B cell (primary cell): ENCODE results near the gene CEP350. TPM values are rescaled to one million over a fixed set of nuclear protein-coding genes. Genes with fewer than 3 reads are reported as not detected.

Source experiments
- ATAC-seq: fragments of 200-7000 bp; cut with Tn5 transposase; one replicate; pipeline ENCODE4 v1.10.0; 2021; ENCODE audit warnings: low read depth, mild to moderate bottlenecking, moderate number of reproducible peaks, moderate library complexity
- CTCF ChIA-PET: fragments of 350-600 bp; sonication (Branson Sonifier 250); formaldehyde crosslinking; loops from one replicate; lab custom pipeline; 2021; ENCODE audit warnings: antibody characterized with exemption, inconsistent platforms; lab: Charles Lee
- POLR2A ChIA-PET: fragments of 350-600 bp; sonication (Branson Sonifier 250); formaldehyde crosslinking; loops from one replicate; lab custom pipeline; 2021; ENCODE audit warnings: antibody characterized with exemption; lab: Charles Lee
- DNase-seq: peaks from one replicate; pipeline ENCODE4 v3.0.0; 2013
- H2AFZ ChIP-seq: 2 replicates; pipeline ENCODE4 v1.6.1; 2012; ENCODE audit warnings: mild to moderate bottlenecking, low read depth, low read length; ENCODE audit not compliant: insufficient read depth, poor library complexity, severe bottlenecking
- H3K27ac ChIP-seq, 2 donors: 1 replicate in 1 of 2; 2 replicates in 1 of 2; pipeline ENCODE4 v1.5.1; 2012 to 2013; ENCODE audit warnings: low read length in 2 of 2, mild to moderate bottlenecking in 2 of 2, moderate library complexity in 1 of 2
- H3K27me3 ChIP-seq, 4 experiments: fragments of 200-600 bp in 1 of 4; sonication (generic) in 1 of 4; replicated peaks in 1 of 4; 1 replicate in 2 of 4; 2 replicates in 2 of 4; pipeline versions ENCODE4 v1.6.1 to v1.7.0; 2013 to 2016; ENCODE audit warnings: low read length in 3 of 4, mild to moderate bottlenecking in 2 of 4, mixed read lengths in 1 of 4, moderate library complexity in 1 of 4; ENCODE audit not compliant: insufficient read depth in 4 of 4, control insufficient read depth in 3 of 4; ENCODE audit errors: control extremely low read depth in 1 of 4
- H3K36me3 ChIP-seq, 2 experiments: replicated peaks in 1 of 2; 1 replicate in 1 of 2; 2 replicates in 1 of 2; pipeline versions ENCODE4 v1.6.1 to v1.7.1; 2013; ENCODE audit warnings: low read length in 1 of 2; ENCODE audit not compliant: insufficient read depth in 2 of 2, control insufficient read depth in 1 of 2; ENCODE audit errors: control extremely low read depth in 1 of 2, extremely low read depth in 1 of 2
- H3K4me1 ChIP-seq, 2 donors: fragments of 200-600 bp in 1 of 2; sonication (generic) in 1 of 2; 1 replicate in 1 of 2; 2 replicates in 1 of 2; pipeline versions ENCODE4 v1.5.1 to v1.6.1; 2013 to 2017; ENCODE audit warnings: low read length in 2 of 2; ENCODE audit not compliant: control insufficient read depth in 2 of 2, insufficient read depth in 2 of 2
- H3K4me2 ChIP-seq: replicated peaks from 2 replicates; pipeline ENCODE3; 2012; ENCODE audit warnings: mild to moderate bottlenecking, low read depth, low read length; ENCODE audit not compliant: poor library complexity, severe bottlenecking
- H3K4me3 ChIP-seq, 5 experiments: fragments of 200-600 bp in 1 of 5; sonication (generic) in 1 of 5; 1 replicate in 3 of 5; 2 replicates in 2 of 5; pipeline versions ENCODE4 v1.5.1 to v1.7.0; 2011 to 2016; ENCODE audit warnings: low read length in 4 of 5, mild to moderate bottlenecking in 4 of 5, low read depth in 2 of 5, control low read depth in 1 of 5, moderate library complexity in 1 of 5; ENCODE audit not compliant: insufficient read depth in 1 of 5; ENCODE audit errors: control extremely low read depth in 1 of 5, extremely low read depth in 1 of 5
- H3K79me2 ChIP-seq: fragments of 200-600 bp; sonication (generic); one replicate; pipeline ENCODE4 v1.6.0; 2016; ENCODE audit warnings: low read length; ENCODE audit not compliant: control insufficient read depth, insufficient read depth
- H3K9ac ChIP-seq: fragments of 200-600 bp; sonication (generic); 2 replicates; pipeline ENCODE4 v1.6.1; 2017; ENCODE audit warnings: mild to moderate bottlenecking, low read length, moderate library complexity
- H3K9me3 ChIP-seq, 3 donors: one replicate each; pipeline versions ENCODE4 v1.6.1 to v1.7.1; 2013; ENCODE audit warnings: low read length in 2 of 3; ENCODE audit not compliant: control insufficient read depth in 2 of 3, insufficient read depth in 1 of 3; ENCODE audit errors: control extremely low read depth in 1 of 3
- H4K20me1 ChIP-seq: 2 replicates; pipeline ENCODE4 v1.6.0; 2012; ENCODE audit warnings: mild to moderate bottlenecking, low read length; ENCODE audit not compliant: insufficient read depth, control insufficient read depth, poor library complexity, severe bottlenecking
- H3K27ac Mint-ChIP-seq: one replicate; pipeline ENCODE4 v1.8.0; 2021; ENCODE audit warnings: mixed read lengths
- H3K27me3 Mint-ChIP-seq: one replicate; pipeline ENCODE4 v1.8.0; 2021; ENCODE audit warnings: mixed read lengths
- H3K4me1 Mint-ChIP-seq: one replicate; pipeline ENCODE4 v1.8.0; 2021; ENCODE audit warnings: mixed read lengths
- H3K4me3 Mint-ChIP-seq: one replicate; pipeline ENCODE4 v1.8.0; 2021; ENCODE audit warnings: mixed read lengths
- H3K9me3 Mint-ChIP-seq: one replicate; pipeline ENCODE4 v1.8.0; 2022; ENCODE audit warnings: mixed read lengths; ENCODE audit not compliant: insufficient read depth
- EZH2 ChIP-seq: IDR thresholded peaks from 2 replicates; pipeline ENCODE4 v1.6.1; 2012; ENCODE audit warnings: borderline replicate concordance, low read depth, mild to moderate bottlenecking, moderate library complexity, low read length; ENCODE audit not compliant: insufficient read depth, poor library complexity, severe bottlenecking
- WGBS: methylation state at CpG from one replicate; pipeline ENCODE4 v1.1.5; 2013; ENCODE audit warnings: missing lambda C conversion rate; ENCODE audit not compliant: insufficient coverage; 5-methylcytosine and 5-hydroxymethylcytosine counted together
- intact Hi-C: fragments of 100-400 bp; cut with micrococcal nuclease; formaldehyde crosslinking; loops from one replicate; pipeline ENCODE4 v1.10.0; 2022
- polyA plus RNA-seq: library from polyadenylated mRNA; depleted of rRNA; stranded (reverse); fragments of >200 nt; gene quantifications from 2 replicates; pipeline ENCODE4 v1.2.3, GENCODE V29; 2012
- total RNA-seq, 2 donors: library from RNA; stranded (reverse); fragments of 120-200 nt in 1 of 2; gene quantifications; 1 replicate in 1 of 2; 2 replicates in 1 of 2; pipeline versions ENCODE4 v1.2.3 to v1.2.4, GENCODE V29; 2013 to 2022
- TF ChIP-seq, protein P1 (sequence below): fragments of 200-600 bp; IDR thresholded peaks from one replicate; pipeline ENCODE4 v1.8.0; 2022; ENCODE audit warnings: antibody characterized with exemption, mild to moderate bottlenecking

Gene CEP350
- total and polyA plus RNA-seq, 2 donors (not counting 1 experiment from before 2014, with no cell fraction given) = 7.4 to 92.3 TPM

DNA sequence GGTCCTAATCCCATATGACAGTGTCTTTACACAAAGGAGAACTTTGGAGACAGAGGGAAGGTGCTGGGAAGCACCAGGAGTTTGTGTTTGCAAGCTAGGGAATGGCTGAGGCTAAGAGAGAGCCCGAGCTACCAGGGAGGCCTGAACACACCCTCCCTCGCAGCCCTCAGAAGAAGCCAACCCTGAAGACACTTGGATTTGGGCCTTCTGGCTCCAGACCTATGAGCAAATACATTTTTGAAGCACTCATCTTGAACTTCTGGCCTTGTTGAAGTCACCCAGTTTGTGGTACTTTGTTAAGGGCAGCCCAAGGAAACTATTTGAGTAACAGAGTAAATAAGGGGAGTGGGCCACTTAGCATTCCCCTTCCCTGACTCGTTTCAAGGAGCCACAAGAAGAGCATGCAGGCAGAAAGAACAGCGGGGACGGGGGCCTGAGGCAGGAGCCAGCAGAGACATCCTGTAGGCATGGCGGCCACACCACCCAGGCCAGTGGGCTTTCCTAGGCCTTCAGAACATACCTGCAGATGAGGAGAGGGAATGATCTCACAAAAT lies 186.8 kb downstream of the CEP350 start:
- TF ChIP-seq, protein P1, sequence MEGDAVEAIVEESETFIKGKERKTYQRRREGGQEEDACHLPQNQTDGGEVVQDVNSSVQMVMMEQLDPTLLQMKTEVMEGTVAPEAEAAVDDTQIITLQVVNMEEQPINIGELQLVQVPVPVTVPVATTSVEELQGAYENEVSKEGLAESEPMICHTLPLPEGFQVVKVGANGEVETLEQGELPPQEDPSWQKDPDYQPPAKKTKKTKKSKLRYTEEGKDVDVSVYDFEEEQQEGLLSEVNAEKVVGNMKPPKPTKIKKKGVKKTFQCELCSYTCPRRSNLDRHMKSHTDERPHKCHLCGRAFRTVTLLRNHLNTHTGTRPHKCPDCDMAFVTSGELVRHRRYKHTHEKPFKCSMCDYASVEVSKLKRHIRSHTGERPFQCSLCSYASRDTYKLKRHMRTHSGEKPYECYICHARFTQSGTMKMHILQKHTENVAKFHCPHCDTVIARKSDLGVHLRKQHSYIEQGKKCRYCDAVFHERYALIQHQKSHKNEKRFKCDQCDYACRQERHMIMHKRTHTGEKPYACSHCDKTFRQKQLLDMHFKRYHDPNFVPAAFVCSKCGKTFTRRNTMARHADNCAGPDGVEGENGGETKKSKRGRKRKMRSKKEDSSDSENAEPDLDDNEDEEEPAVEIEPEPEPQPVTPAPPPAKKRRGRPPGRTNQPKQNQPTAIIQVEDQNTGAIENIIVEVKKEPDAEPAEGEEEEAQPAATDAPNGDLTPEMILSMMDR = no peak
- TF ChIP-seq EZH2 = no peak
- H4K20me1 ChIP-seq = no peaks in the 10 kb centered on the region
- POLR2A ChIA-PET = no interaction called here
- WGBS = 88% methylated on average over 5 of the region's 6 CpGs
- CTCF ChIA-PET = interaction anchor here (1.1 kb wide), 1 partner anchor 326 kb away, joined by 3 read pairs; no protein-coding TSS in a partner anchor
- Mint-ChIP-seq H3K4me3 (no peak overlapping the region), H3K27ac (no peak overlapping the region), H3K4me1 (no peaks in the 10 kb centered on the region), H3K9me3 (peaks cover 4% of the 10 kb centered on the region), H3K27me3 (peaks cover 24% of the 10 kb centered on the region)
- ATAC-seq = no peak
- peaks cover 0 to 1% (median 0%) of the 10 kb centered on the region in 4 experiments for H3K27me3 ChIP-seq
- no peak for DNase-seq
- H3K9me3 ChIP-seq = peaks cover 0 to 3% (median 0%) of the 10 kb centered on the region in 3 donors
- no peaks in the 10 kb centered on the region for H3K36me3 ChIP-seq
- intact Hi-C loops = no loop called here
- H3K4me3 ChIP-seq = no peak overlapping the region
- H2AFZ ChIP-seq = no peak overlapping the region
- no peak overlapping the region for H3K4me2 ChIP-seq
- no peaks in the 10 kb centered on the region for H3K79me2 ChIP-seq
- no peak overlapping the region for H3K9ac ChIP-seq
- no peaks in the 10 kb centered on the region for H3K4me1 ChIP-seq
- no peak overlapping the region for H3K27ac ChIP-seq

DNA sequence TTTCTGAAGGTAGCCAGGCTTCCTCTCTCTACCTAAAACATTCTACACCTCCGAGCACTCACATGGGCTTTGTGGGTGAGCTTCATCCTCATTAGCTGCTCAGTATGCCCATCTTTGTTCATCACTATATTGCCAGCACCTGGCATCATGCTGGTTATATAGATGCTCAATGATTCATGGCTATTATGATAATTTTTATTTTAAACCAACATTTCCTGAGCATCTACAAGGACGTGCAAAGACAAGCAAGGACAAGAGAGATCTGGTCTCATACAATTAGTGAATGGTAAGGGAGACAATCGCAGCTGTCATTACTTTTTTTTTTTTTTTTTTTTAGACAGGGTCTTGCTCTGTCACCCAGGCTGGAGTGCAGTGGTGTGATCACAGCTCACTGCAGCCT lies 188.7 kb downstream of the CEP350 start:
- ATAC-seq (no peak), DNase-seq (no peak)
- Histone ChIP-seq H3K79me2 (no peaks in the 10 kb centered on the region), H3K27me3 (no peaks in the 10 kb centered on the region), H3K4me1 (no peaks in the 10 kb centered on the region), H4K20me1 (no peaks in the 10 kb centered on the region), H3K4me3 (no peak overlapping the region), H3K9ac (no peak overlapping the region), H2AFZ (no peak overlapping the region), H3K27ac (no peak overlapping the region), H3K9me3 (no peaks in the 10 kb centered on the region), H3K36me3 (no peaks in the 10 kb centered on the region), H3K4me2 (no peak overlapping the region)
- POLR2A ChIA-PET = no interaction called here
- H3K4me1 Mint-ChIP-seq = no peaks in the 10 kb centered on the region
- CTCF ChIA-PET = no interaction called here
- no CpG with 5 or more reads among the region's 3 CpGs for WGBS
- H3K27me3 Mint-ChIP-seq = peaks cover 16% of the 10 kb centered on the region
- no peak overlapping the region for H3K27ac Mint-ChIP-seq
- H3K4me3 Mint-ChIP-seq = no peak overlapping the region
- intact Hi-C loops = no loop called here
- no peaks in the 10 kb centered on the region for H3K9me3 Mint-ChIP-seq
- no peak for TF ChIP-seq EZH2
- TF ChIP-seq, protein P1 = no peak
